Large intestine (tissue), 3 donors: ENCODE results near the gene DENND1A. TPM values are rescaled to one million over a fixed set of nuclear protein-coding genes. Genes with fewer than 3 reads are reported as not detected.

ENCODE experiments used
- DNase-seq, 2 donors: peaks; one replicate each; pipeline versions ENCODE4 v3.0.0 to v3.0.0-alpha.2; 2013
- H3K27ac ChIP-seq: one replicate; pipeline ENCODE4 v1.5.1; 2013; ENCODE audit warnings: low read length
- H3K27me3 ChIP-seq: 2 replicates; pipeline ENCODE4 v1.6.1; 2013; ENCODE audit warnings: low read length; ENCODE audit not compliant: control insufficient read depth, insufficient read depth
- H3K36me3 ChIP-seq: 2 replicates; pipeline ENCODE4 v1.6.1; 2013; ENCODE audit warnings: low read length; ENCODE audit not compliant: control insufficient read depth, insufficient read depth
- H3K4me1 ChIP-seq: one replicate; pipeline ENCODE4 v1.6.1; 2013; ENCODE audit warnings: low read length; ENCODE audit not compliant: control insufficient read depth, insufficient read depth
- H3K4me3 ChIP-seq: one replicate; pipeline ENCODE4 v1.5.1; 2013; ENCODE audit warnings: low read length
- H3K9me3 ChIP-seq: one replicate; pipeline ENCODE4 v1.6.1; 2013; ENCODE audit warnings: mild to moderate bottlenecking, low read depth, low read length, moderate library complexity; ENCODE audit not compliant: control insufficient read depth
- WGBS: methylation state at CpG from one replicate; pipeline ENCODE4 v1.1.5; 2013; ENCODE audit warnings: low lambda C conversion rate; ENCODE audit not compliant: insufficient coverage; 5-methylcytosine and 5-hydroxymethylcytosine counted together
- polyA plus RNA-seq: library from polyadenylated mRNA; unstranded; fragments of 120-200 nt; gene quantifications from one replicate; pipeline ENCODE4 v1.2.1, GENCODE V29; 2013

The DENND1A gene
- polyA plus RNA-seq, 1 donor = 29.7 TPM

- no peaks in the 10 kb centered on the region for H3K9me3 ChIP-seq
- no peak overlapping the region for H3K27ac ChIP-seq
- peaks cover 20% of the 10 kb centered on the region for H3K4me1 ChIP-seq
- H3K4me3 ChIP-seq = no peak overlapping the region
- no peak for DNase-seq
- WGBS = no CpG with 5 or more reads among the region's 3 CpGs
- no peaks in the 10 kb centered on the region for H3K36me3 ChIP-seq
- H3K27me3 ChIP-seq = no peaks in the 10 kb centered on the region
Measured at GRCh38 chr9:123359546-123359945, 570.4 kb downstream of the DENND1A start.

DNA sequence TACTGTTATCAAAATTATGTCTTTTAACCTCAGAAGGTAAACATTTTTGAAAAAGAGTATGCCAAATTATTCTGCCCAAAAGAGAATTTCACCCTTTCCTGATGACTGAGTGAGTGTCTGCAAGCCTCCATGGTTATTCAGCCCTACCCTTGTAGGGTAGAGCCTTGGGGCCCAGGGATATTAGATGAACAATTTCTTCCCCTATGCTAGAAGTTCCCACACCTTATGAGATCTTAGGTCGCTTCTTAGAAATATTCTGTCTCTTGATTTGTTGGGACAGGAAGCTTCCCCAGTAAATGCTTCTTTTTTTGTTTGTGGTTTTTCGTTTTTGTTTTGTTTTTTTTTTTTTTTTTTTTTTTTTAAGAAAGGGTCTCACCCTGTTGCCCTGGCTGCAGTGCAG, 570.8 kb downstream of the DENND1A start:
- no peaks in the 10 kb centered on the region for H3K9me3 ChIP-seq
- WGBS = no CpG with 5 or more reads among the region's 2 CpGs
- no peak for DNase-seq
- H3K27ac ChIP-seq = no peak overlapping the region
- H3K36me3 ChIP-seq = no peaks in the 10 kb centered on the region
- H3K4me1 ChIP-seq = peaks cover 20% of the 10 kb centered on the region
- no peak overlapping the region for H3K4me3 ChIP-seq
- no peaks in the 10 kb centered on the region for H3K27me3 ChIP-seq

DNA sequence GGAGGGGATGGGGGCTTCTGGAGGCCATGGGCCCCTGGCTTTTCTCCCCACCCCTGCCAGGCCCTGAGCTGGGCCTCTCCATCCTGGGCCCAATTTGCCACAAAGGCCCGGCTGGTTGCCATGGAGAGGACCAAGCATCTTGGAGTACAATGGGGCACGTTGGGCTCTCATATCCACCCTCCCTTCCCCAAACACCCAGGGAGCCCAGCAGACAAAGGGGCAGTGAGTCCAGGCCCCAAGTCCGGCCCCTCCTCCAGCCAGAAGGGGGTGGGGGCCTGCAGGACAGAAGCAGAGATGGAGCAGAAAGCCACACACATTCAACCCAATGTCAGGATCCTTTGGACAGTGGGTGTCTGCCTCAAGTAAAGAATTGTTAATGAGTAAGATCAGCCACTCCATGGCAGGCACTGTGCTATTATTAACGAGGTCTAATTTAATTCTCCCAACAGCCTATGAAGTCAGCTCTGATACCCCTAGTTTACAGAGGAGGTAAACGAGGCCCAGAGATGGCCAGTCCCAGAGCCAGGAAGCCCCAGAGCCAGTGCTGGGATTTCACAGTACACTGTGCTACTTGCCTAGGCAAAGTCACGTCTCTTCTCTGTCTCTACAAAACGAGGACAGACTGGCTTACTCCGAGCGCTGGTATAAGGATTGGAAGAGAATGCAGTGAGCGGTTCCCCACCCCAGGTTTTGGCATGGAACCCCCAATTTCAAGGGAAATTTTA, 571.6 kb downstream of the DENND1A start:
- H3K36me3 ChIP-seq = no peaks in the 10 kb centered on the region
- H3K4me3 ChIP-seq = no peak overlapping the region
- H3K4me1 ChIP-seq = peaks cover 21% of the 10 kb centered on the region
- no peaks in the 10 kb centered on the region for H3K9me3 ChIP-seq
- no peak for DNase-seq
- H3K27me3 ChIP-seq = peaks cover 3% of the 10 kb centered on the region
- no CpG with 5 or more reads among the region's 10 CpGs for WGBS
- no peak overlapping the region for H3K27ac ChIP-seq

- DNase-seq = no peak
- no peak overlapping the region for H3K27ac ChIP-seq
- H3K4me1 ChIP-seq = peaks cover 21% of the 10 kb centered on the region
- WGBS = no CpG with 5 or more reads among the region's 2 CpGs
- H3K9me3 ChIP-seq = no peaks in the 10 kb centered on the region
- no peak overlapping the region for H3K4me3 ChIP-seq
- H3K36me3 ChIP-seq = no peaks in the 10 kb centered on the region
- H3K27me3 ChIP-seq = peaks cover 7% of the 10 kb centered on the region
Measured at GRCh38 chr9:123357743-123358059, 572.2 kb downstream of the DENND1A start.

DNA sequence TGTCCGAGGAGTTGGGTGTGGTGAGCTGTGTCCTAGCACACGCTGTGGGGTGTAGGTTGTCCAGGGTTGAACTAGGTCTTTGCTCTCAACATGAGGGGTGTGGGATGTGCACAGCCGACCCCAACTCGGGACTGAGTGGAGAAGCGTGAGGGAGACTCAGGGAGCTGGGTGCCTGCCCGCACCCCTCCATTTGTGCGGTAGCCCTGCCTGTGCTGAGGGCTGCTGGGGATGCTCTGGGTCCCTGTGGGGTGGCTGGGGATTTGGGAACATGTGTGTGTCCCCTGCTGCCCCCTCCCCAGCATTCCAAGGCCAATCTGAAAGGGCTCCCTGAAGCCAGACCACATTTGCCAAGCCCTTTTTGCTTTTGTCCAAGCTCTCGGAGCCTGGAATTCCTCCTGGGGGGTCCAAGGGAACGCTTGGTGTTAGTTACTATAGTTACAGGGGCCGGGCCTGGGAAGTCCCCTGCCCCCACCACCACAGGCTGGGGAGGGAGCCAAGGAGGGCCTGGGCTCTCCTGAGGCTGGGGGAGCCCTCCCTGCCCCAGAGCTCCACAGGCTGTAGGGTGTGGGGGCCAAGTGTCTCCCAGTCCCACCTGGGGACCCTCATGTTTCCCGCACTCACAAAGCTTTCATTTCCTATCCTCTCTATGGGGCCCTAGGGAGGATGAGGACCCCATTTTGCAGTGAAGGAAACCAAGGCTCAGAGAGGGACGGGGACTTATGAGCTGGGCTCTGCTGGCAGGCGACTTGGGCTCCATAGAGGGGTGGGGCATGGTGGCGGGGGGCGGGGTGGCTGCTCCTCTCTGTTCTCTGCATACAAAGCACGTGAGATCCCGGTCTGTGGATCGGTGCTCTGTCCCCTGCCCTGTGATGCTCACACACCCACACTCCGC, 572.8 kb downstream of the DENND1A start:
- Histone ChIP-seq H3K4me3 (no peak overlapping the region), H3K4me1 (peaks cover 21% of the 10 kb centered on the region), H3K9me3 (no peaks in the 10 kb centered on the region), H3K27ac (no peak overlapping the region), H3K27me3 (peaks cover 7% of the 10 kb centered on the region), H3K36me3 (no peaks in the 10 kb centered on the region)
- no peak for DNase-seq
- no CpG with 5 or more reads among the region's 19 CpGs for WGBS

- Histone ChIP-seq H3K9me3 (no peaks in the 10 kb centered on the region), H3K36me3 (no peaks in the 10 kb centered on the region), H3K4me1 (peaks cover 21% of the 10 kb centered on the region), H3K27ac (no peak within 1 kb of the TSS), H3K27me3 (peaks cover 7% of the 10 kb centered on the region), H3K4me3 (no peak within 1 kb of the TSS)
- 100% methylated on average over 1 of the region's 17 CpGs for WGBS
- DNase-seq = no peak
Measured at GRCh38 chr9:123355761-123356431, 574.0 kb downstream of the DENND1A start, which contains the start of gene CRB2. Gene CRB2, plus strand, starts transcription at chr9:123356197. Its CDS starts 64 bp downstream, at chr9:123356261.

DNA sequence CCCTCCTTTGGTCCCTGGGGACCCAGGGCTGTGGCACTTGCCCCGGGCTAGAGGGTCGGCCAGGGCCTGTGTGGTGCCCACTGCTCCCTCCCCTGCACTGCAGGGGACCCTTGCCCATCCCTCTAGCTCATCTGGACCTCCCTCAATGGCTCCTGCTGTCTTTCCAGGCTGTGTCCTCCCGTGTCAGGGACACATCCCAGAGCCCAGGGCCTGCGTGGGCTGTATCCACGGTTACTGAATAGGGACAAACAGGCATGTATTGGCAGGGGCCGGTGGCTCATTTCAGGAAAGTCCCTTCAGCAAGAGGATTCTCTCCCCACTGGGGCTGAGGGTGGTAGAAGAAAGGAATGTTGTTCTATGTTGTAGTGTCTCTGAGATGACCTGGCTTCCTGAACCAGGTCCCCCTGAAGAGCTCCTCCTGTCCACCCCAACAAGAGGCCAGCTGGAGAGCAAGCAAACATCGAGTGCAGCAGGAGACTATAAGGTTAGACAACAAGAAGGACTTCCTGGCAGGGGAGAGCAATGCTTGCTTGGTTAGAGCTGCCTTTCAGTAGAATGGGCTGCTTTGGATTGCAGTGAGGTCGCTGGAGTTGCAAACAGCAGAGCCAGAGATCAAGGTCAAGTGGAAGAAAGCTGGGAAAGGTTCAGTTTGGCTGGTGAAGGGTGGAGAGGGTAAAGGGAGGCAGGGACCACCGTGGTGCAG, 575.0 kb downstream of the DENND1A start:
- no peak for DNase-seq

DNA sequence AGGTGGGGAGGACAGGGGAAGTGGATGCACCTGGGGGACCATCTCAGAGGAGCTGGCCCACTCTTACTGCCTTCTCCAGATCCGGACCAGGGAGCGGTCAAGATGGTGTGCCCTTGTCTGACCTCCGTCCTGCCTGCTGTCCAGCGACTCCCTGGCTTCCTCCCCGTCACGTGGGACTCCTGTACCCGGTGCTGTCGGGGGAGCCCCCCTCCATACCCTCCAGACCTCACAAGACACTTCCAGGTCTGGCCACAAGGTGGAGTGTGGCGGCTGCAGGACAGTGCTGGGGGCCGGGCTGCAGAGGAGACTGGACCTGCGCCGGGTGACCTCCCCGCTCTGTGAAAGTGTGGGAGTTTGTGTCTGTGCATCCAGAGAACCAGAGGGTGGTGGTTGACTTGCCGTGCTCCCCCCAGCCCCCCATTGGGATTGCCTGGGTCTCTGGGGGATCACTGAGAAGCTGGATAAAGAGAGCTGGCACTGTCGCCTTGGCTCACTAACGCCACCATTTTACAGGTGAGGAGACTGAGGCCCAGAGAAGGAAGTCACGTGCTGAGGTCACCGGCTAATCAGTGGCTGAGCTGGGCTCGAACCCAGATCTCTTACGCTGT, 575.8 kb downstream of the DENND1A start:
- Histone ChIP-seq H3K27me3 (peaks cover 11% of the 10 kb centered on the region), H3K4me3 (no peak overlapping the region), H3K9me3 (no peaks in the 10 kb centered on the region), H3K27ac (no peak overlapping the region), H3K4me1 (peaks cover 5% of the 10 kb centered on the region), H3K36me3 (no peaks in the 10 kb centered on the region)
- no CpG with 5 or more reads among the region's 20 CpGs for WGBS
- DNase-seq = peak in 1 of 2 donors; percentile 49

More for the DNA sequence above, 575.0 kb downstream of the DENND1A start:
- H3K27me3 ChIP-seq = peaks cover 7% of the 10 kb centered on the region
- H3K4me1 ChIP-seq = peaks cover 12% of the 10 kb centered on the region
- no peaks in the 10 kb centered on the region for H3K36me3 ChIP-seq
- no peak overlapping the region for H3K4me3 ChIP-seq
- H3K9me3 ChIP-seq = no peaks in the 10 kb centered on the region
- no peak overlapping the region for H3K27ac ChIP-seq
- WGBS = no CpG with 5 or more reads among the region's 9 CpGs

GRCh38 chr9:123353041-123353440, 576.9 kb downstream of the DENND1A start:
- Histone ChIP-seq H3K4me3 (no peak overlapping the region), H3K9me3 (no peaks in the 10 kb centered on the region), H3K36me3 (no peaks in the 10 kb centered on the region), H3K4me1 (peaks cover 4% of the 10 kb centered on the region), H3K27ac (no peak overlapping the region), H3K27me3 (peaks cover 17% of the 10 kb centered on the region)
- DNase-seq = no peak
- WGBS = no CpG with 5 or more reads among the region's 4 CpGs
